Testis (tissue), 3 donors: ENCODE measurements around the gene BTN3A1. TPM values are rescaled to one million over a fixed set of nuclear protein-coding genes. Genes with fewer than 3 reads are reported as not detected.

Experiments used
- DNase-seq: peaks from one replicate; pipeline ENCODE4 v3.0.0-alpha.2; 2019
- H3K27ac ChIP-seq, 2 donors: fragments of 200-600 bp; sonication (generic); one replicate each; pipeline ENCODE4 v1.5.1; 2019
- H3K27me3 ChIP-seq: fragments of 200-600 bp; sonication (generic); one replicate; pipeline ENCODE4 v1.5.1; 2019
- H3K36me3 ChIP-seq: fragments of 200-600 bp; sonication (generic); one replicate; pipeline ENCODE4 v1.5.1; 2017; ENCODE audit warnings: low read depth; ENCODE audit errors: missing control alignments
- H3K4me1 ChIP-seq: fragments of 200-600 bp; sonication (generic); one replicate; pipeline ENCODE4 v1.5.1; 2019
- H3K4me3 ChIP-seq, 2 donors: fragments of 200-600 bp; sonication (generic); one replicate each; pipeline ENCODE4 v1.5.1; 2017 to 2019
- H3K9me3 ChIP-seq: fragments of 200-600 bp; sonication (generic); one replicate; pipeline ENCODE4 v1.5.1; 2017
- POLR2A ChIP-seq: fragments of 450-650 bp; IDR thresholded peaks from one replicate; pipeline ENCODE4 v1.6.1; 2017; ENCODE audit warnings: antibody characterized with exemption, mild to moderate bottlenecking, moderate library complexity
- WGBS, 2 donors: methylation state at CpG; one replicate each; pipeline ENCODE4 v1.1.5; 2018; 5-methylcytosine and 5-hydroxymethylcytosine counted together
- intact Hi-C: fragments of 100-400 bp; cut with DNase I; formaldehyde crosslinking; loops from one replicate; pipeline ENCODE4 v1.15.1; 2023; ENCODE audit warnings: low total_unique reads
- polyA plus RNA-seq: library from polyadenylated mRNA; stranded (reverse); fragments of 350-450 nt; fragmentation: Illumina TruSeq; extraction: RNeasy Lipid Tissue Mini Kit (QIAGEN cat#74804); gene quantifications from one replicate; pipeline ENCODE4 v1.2.3, GENCODE V29; 2014; ENCODE audit warnings: low read depth, low replicate concordance; ENCODE audit not compliant: insufficient read depth
- total RNA-seq, 2 donors: library from RNA; depleted of rRNA; stranded (reverse); fragments of >200 nt; gene quantifications; one replicate each; pipeline ENCODE4 v1.2.3, GENCODE V29; 2016
- TF ChIP-seq, protein P1 (sequence below), 3 experiments: fragments of 450-650 bp in 2 of 3; fragments of 200-600 bp in 1 of 3; sonication (generic) in 1 of 3; IDR thresholded peaks; one replicate each; pipeline ENCODE4 v1.5.1; 2016 to 2019; ENCODE audit warnings: antibody characterized with exemption in 3 of 3, mild to moderate bottlenecking in 2 of 3, moderate library complexity in 1 of 3

The BTN3A1 gene
- total and polyA plus RNA-seq, 3 donors from 2014 or later = 10.6 to 15.9 (median 14.7) TPM

DNA sequence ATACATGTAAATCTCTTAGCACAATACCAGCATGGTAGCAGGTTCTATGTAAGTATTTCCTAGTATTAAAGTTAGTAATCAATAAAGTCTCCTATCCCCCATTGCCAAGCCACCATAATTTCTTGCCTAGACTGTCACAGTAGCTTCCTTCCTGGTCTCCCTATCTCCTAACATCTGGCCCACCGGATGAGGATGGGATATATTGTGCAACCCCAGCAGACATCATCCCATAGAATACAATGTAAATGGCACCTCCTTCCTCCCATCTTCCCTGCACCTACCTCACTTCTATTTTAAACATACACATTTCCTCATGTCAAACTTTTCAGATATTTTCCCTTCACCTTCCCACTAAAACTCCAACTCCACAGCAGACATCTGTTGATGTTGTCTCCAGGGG, 3.5 kb upstream of the BTN3A1 start:
- H3K36me3 ChIP-seq = no peaks in the 10 kb centered on the region

DNA sequence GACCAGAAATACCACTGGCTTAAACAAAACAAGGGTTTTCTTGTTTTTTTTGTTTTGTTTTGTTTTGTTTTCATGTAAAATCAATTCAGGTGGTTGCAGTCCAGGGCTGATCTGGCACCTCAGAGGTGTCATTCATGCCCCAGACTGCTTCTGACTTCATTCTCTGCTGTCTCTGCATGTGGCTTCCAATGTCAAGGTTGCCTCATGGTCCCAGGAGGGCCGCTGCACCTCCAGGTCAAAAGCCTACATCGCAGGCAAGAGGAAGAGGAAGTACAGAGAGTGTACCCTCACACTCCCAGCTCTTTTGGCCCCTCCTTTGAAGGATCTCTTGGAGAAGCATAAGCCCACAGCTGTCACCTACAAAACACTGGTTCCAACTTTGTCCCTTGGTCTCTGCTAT, 1.4 kb upstream of the BTN3A1 start:
- Histone ChIP-seq H3K27me3 (no peaks in the 10 kb centered on the region), H3K4me3 (no peak overlapping the region), H3K4me1 (peaks cover 8% of the 10 kb centered on the region), H3K27ac (no peak overlapping the region), H3K36me3 (no peaks in the 10 kb centered on the region), H3K9me3 (no peaks in the 10 kb centered on the region)
- DNase-seq = no peak
- intact Hi-C loops = no loop called here
- TF ChIP-seq POLR2A = no peak
- TF ChIP-seq, protein P1, sequence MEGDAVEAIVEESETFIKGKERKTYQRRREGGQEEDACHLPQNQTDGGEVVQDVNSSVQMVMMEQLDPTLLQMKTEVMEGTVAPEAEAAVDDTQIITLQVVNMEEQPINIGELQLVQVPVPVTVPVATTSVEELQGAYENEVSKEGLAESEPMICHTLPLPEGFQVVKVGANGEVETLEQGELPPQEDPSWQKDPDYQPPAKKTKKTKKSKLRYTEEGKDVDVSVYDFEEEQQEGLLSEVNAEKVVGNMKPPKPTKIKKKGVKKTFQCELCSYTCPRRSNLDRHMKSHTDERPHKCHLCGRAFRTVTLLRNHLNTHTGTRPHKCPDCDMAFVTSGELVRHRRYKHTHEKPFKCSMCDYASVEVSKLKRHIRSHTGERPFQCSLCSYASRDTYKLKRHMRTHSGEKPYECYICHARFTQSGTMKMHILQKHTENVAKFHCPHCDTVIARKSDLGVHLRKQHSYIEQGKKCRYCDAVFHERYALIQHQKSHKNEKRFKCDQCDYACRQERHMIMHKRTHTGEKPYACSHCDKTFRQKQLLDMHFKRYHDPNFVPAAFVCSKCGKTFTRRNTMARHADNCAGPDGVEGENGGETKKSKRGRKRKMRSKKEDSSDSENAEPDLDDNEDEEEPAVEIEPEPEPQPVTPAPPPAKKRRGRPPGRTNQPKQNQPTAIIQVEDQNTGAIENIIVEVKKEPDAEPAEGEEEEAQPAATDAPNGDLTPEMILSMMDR (IDR thresholded peaks at IDR 0.05) = no peak
- 83 to 84% methylated on average over 2 of the region's 2 CpGs for WGBS, 2 donors

More for the DNA sequence above, 3.5 kb upstream of the BTN3A1 start:
- no peak overlapping the region for H3K27ac ChIP-seq
- H3K9me3 ChIP-seq = no peaks in the 10 kb centered on the region
- no peak overlapping the region for H3K4me3 ChIP-seq
- H3K4me1 ChIP-seq = peaks cover 12% of the 10 kb centered on the region
- 94 to 96% methylated on average over 1 of the region's 1 CpG for WGBS, 2 donors
- TF ChIP-seq POLR2A = no peak
- TF ChIP-seq, protein P1 (IDR thresholded peaks at IDR 0.05) = no peak
- intact Hi-C loops = no loop called here
- no peak for DNase-seq
- H3K27me3 ChIP-seq = no peaks in the 10 kb centered on the region

DNA sequence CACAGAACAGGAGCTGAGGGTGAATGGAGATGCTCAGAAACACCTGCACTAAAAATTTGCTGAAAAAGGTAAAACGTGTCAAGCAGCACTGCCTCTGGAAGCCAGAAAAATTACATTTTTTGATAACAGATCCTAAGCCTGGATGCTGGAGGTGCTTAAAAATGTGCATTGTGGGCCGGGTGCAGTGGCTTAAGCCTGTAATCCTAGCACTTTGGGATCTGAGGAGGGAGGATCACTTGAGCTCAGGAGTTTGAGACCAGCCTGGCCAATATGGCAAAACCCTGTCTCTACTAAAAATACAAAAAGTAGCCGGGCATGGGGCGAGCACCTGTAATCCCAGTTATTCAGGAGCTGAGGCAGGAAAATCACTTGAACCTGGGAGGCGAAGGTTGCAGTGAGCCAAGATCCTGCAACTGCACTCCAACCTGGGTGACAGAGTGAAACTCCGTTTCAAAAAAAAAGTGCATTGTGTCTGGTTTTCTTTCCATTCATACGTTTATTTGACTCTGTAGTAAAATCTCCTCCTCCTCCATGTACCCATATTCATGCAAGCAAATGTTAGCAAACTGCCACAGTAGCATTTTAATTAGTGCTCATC, 587 bp upstream of the BTN3A1 start:
- Histone ChIP-seq H3K4me3 (peak overlapping the region; percentile 56 to 70), H3K27ac (peak overlapping the region; percentile 85 to 89), H3K36me3 (no peaks in the 10 kb centered on the region), H3K27me3 (no peaks in the 10 kb centered on the region), H3K4me1 (peaks cover 8% of the 10 kb centered on the region), H3K9me3 (no peaks in the 10 kb centered on the region)
- 41 to 43% methylated on average over 7 of the region's 7 CpGs for WGBS, 2 donors
- TF ChIP-seq, protein P1 (IDR thresholded peaks at IDR 0.05) = no peak
- TF ChIP-seq POLR2A = no peak
- intact Hi-C loops = no loop called here
- no peak for DNase-seq

DNA sequence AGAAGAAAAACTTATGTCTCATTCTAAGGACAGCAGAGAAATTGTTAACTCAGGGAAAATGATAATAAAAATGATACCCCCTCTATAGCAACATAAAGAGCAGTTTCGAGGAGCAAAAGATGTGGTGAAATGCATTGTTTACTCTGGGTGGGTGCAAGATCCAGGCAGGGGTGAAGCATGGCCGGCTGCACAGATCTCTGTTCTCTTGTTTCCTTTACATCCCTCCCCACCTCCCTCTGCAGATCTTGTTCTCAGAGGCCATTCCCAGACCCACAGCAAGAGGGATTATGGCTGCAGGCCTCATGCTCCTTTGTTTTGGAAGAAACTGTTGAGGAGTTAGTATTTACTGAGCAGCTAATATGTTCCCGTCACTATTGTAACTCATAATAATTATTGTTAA, 1.8 kb downstream of the BTN3A1 start:
- intact Hi-C loops = no loop called here
- no peak for DNase-seq
- H3K27ac ChIP-seq = no peak overlapping the region
- no peak overlapping the region for H3K4me3 ChIP-seq
- H3K36me3 ChIP-seq = no peaks in the 10 kb centered on the region
- H3K27me3 ChIP-seq = no peaks in the 10 kb centered on the region
- H3K9me3 ChIP-seq = no peaks in the 10 kb centered on the region
- peaks cover 8% of the 10 kb centered on the region for H3K4me1 ChIP-seq
- WGBS, 2 donors = 81 to 82% methylated on average over 3 of the region's 3 CpGs
- TF ChIP-seq, protein P1 (IDR thresholded peaks at IDR 0.05) = no peak
- no peak for TF ChIP-seq POLR2A

DNA sequence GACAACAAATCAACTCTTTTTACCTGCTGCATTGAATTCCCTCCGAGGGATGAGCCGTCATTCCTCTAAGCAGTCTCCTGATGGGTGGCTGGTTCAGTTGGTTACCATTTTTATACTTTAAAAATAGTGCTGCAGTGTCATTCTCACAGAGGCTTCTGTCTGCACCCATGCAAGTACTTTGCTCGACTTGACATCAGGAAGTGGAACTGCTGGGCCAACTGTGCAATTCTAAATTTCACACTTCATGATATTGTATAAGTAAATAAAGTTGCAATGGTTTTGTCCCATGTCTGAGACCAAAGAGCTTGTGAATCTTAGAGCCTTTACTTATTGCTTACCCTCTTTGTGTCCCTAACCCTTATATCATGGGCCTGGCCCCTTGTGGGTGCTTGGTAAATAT, 2.5 kb downstream of the BTN3A1 start:
- Histone ChIP-seq H3K4me1 (peaks cover 8% of the 10 kb centered on the region), H3K9me3 (no peaks in the 10 kb centered on the region), H3K36me3 (no peaks in the 10 kb centered on the region), H3K27ac (no peak overlapping the region), H3K4me3 (no peak overlapping the region), H3K27me3 (no peaks in the 10 kb centered on the region)
- DNase-seq = no peak
- no peak for TF ChIP-seq POLR2A
- TF ChIP-seq, protein P1 (IDR thresholded peaks at IDR 0.05) = no peak
- intact Hi-C loops = no loop called here
- 90 to 94% methylated on average over 3 of the region's 3 CpGs for WGBS, 2 donors
